Fibroblast of skin of back (primary cell): Measurements from ENCODE around the gene ZC2HC1B.
A peak's percentile ranks its signal among the peaks of the same experiment; 100 is the strongest.

Experiments used
- DNase-seq: peaks from one replicate; pipeline ENCODE4 v3.0.0-alpha.2; 2013

ZC2HC1B gene

GRCh38 chr6:143963158-143963919 lies 99.1 kb downstream of the ZC2HC1B start:
- no peak for DNase-seq

- no peak for DNase-seq
These were observed 100.4 kb downstream of the ZC2HC1B start for GRCh38 chr6:143964674-143965081.

- DNase-seq, result peak; percentile 40
These were observed 101.4 kb downstream of the ZC2HC1B start for GRCh38 chr6:143965503-143966171.

- no peak for DNase-seq
These were observed 102.0 kb downstream of the ZC2HC1B start for GRCh38 chr6:143966312-143966711.

- no peak for DNase-seq
These were observed 103.6 kb downstream of the ZC2HC1B start for GRCh38 chr6:143967706-143968376.

GRCh38 chr6:143969077-143969476 lies 104.8 kb downstream of the ZC2HC1B start:
- no peak for DNase-seq

- no peak for DNase-seq
These were observed 106.4 kb downstream of the ZC2HC1B start for GRCh38 chr6:143970456-143971218.

- DNase-seq, result peak; percentile 7
These were observed 107.4 kb downstream of the ZC2HC1B start for GRCh38 chr6:143971482-143972205.

GRCh38 chr6:143973097-143973966 lies 109.1 kb downstream of the ZC2HC1B start:
- no peak for DNase-seq

- DNase-seq, result no peak
These were observed 109.8 kb downstream of the ZC2HC1B start for GRCh38 chr6:143974089-143974488.

GRCh38 chr6:143976806-143977349 lies 112.6 kb downstream of the ZC2HC1B start:
- no peak for DNase-seq

GRCh38 chr6:143980921-143981320 lies 116.6 kb downstream of the ZC2HC1B start:
- no peak for DNase-seq

- no peak for DNase-seq
These were observed 118.7 kb downstream of the ZC2HC1B start for GRCh38 chr6:143982968-143983367.

GRCh38 chr6:143984666-143985065 lies 120.4 kb downstream of the ZC2HC1B start:
- no peak for DNase-seq

- no peak for DNase-seq
These were observed 122.3 kb downstream of the ZC2HC1B start for GRCh38 chr6:143986463-143987065.
